Right lobe of liver (tissue), 6 donors: ENCODE data around the gene CDKN2B. TPM values are rescaled to one million over a fixed set of nuclear protein-coding genes. Genes with fewer than 3 reads are reported as not detected.

ENCODE experiments used
- ATAC-seq, 4 donors: fragments of 200-7000 bp; cut with Tn5 transposase; one replicate each; pipeline ENCODE4 v1.9.1; 2020; ENCODE audit warnings: mild to moderate bottlenecking in 4 of 4, moderate library complexity in 4 of 4
- DNase-seq, 3 donors: peaks; one replicate each; pipeline ENCODE4 v3.0.0-alpha.2; 2020
- H3K27ac ChIP-seq, 3 donors: fragments of 200-600 bp; one replicate each; pipeline ENCODE4 v1.8.0; 2022
- H3K27me3 ChIP-seq, 2 donors: fragments of 200-600 bp; one replicate each; pipeline ENCODE4 v1.8.0; 2022
- H3K36me3 ChIP-seq, 4 donors: fragments of 200-600 bp; sonication (generic) in 1 of 4; one replicate each; pipeline versions ENCODE4 v1.5.1 to v1.8.0; 2017 to 2022; ENCODE audit warnings: control low read depth in 1 of 4
- H3K4me1 ChIP-seq, 4 donors: fragments of 200-600 bp; sonication (generic) in 1 of 4; one replicate each; pipeline versions ENCODE4 v1.5.1 to v1.8.0; 2017 to 2022; ENCODE audit warnings: control low read depth in 1 of 4
- H3K4me3 ChIP-seq, 3 donors: fragments of 200-600 bp; one replicate each; pipeline ENCODE4 v1.8.0; 2022
- H3K9me3 ChIP-seq, 4 donors: fragments of 200-600 bp; sonication (generic) in 1 of 4; one replicate each; pipeline versions ENCODE4 v1.5.1 to v1.8.0; 2017 to 2022; ENCODE audit warnings: control low read depth in 1 of 4
- CTCF ChIP-seq, 4 donors: fragments of 200-600 bp in 3 of 4; fragments of 450-650 bp in 1 of 4; IDR thresholded peaks; one replicate each; pipeline versions ENCODE4 v1.5.1 to v1.8.0; 2016 to 2022; ENCODE audit warnings: antibody characterized with exemption in 4 of 4, mild to moderate bottlenecking in 2 of 4
- POLR2A ChIP-seq: fragments of 450-650 bp; IDR thresholded peaks from one replicate; pipeline ENCODE4 v1.6.1; 2017; ENCODE audit warnings: antibody characterized with exemption, mild to moderate bottlenecking
- WGBS: methylation state at CpG from one replicate; pipeline ENCODE4 v1.1.6; 2018; ENCODE audit warnings: low coverage, low lambda C conversion rate; ENCODE audit not compliant: insufficient coverage; ENCODE audit errors: missing lambda C conversion rate; 5-methylcytosine and 5-hydroxymethylcytosine counted together
- intact Hi-C, 2 donors: fragments of 100-400 bp; cut with DNase I; formaldehyde crosslinking; loops; one replicate each; pipeline versions ENCODE4 v1.11.2 to v1.14.1; 2022
- total RNA-seq, 6 experiments: library from RNA; depleted of rRNA in 2 of 6; stranded (reverse); fragments of >200 nt in 2 of 6; fragmentation: NEBNext Ultra II Directional in 3 of 6; extraction: Animal tissue kit (Norgen Biotek cat#: 25700) in 3 of 6; gene quantifications; one replicate each; pipeline versions ENCODE4 v1.1.0 to v1.2.4, GENCODE V29; 2016 to 2023
- donor health status: DM: no; HTN: yes; CAD: no.
- donor health status: DM: no; HTN: no; CAD: no.
- donor health status: DM: no; HTN: no; CAD: no.
- donor health status: DM: no; HTN: yes; CAD: no.
- donor health status: DM: no; HTN: yes; CAD: no.

CDKN2B gene
- total RNA-seq, 6 experiments from 2014 or later = 0.64 to 4.2 (median 1.8) TPM

- Histone ChIP-seq H3K27ac (no peak overlapping the region), H3K36me3 (no peaks in the 10 kb centered on the region), H3K4me1 (no peaks in the 10 kb centered on the region), H3K27me3 (no peaks in the 10 kb centered on the region), H3K4me3 (no peak overlapping the region), H3K9me3 (no peaks in the 10 kb centered on the region)
- DNase-seq (no peak), ATAC-seq (no peak)
- intact Hi-C loops = no loop called here
- WGBS = 87% methylated on average over 3 of the region's 3 CpGs
- no peak for TF ChIP-seq POLR2A
- TF ChIP-seq CTCF (IDR thresholded peaks at IDR 0.05) = no peak
These were observed 45.0 kb upstream of the CDKN2B start for GRCh38 chr9:22054076-22054475.

- H3K4me3 ChIP-seq = no peak overlapping the region
- 40% methylated on average over 2 of the region's 2 CpGs for WGBS
- H3K9me3 ChIP-seq = no peaks in the 10 kb centered on the region
- DNase-seq = no peak
- no peaks in the 10 kb centered on the region for H3K36me3 ChIP-seq
- no peaks in the 10 kb centered on the region for H3K27me3 ChIP-seq
- intact Hi-C loops = no loop called here
- TF ChIP-seq POLR2A = no peak
- no peak for TF ChIP-seq CTCF (IDR thresholded peaks at IDR 0.05)
- no peak overlapping the region for H3K27ac ChIP-seq
- ATAC-seq = no peak
- H3K4me1 ChIP-seq = no peaks in the 10 kb centered on the region
These were observed 44.1 kb upstream of the CDKN2B start for GRCh38 chr9:22053178-22053577.

- intact Hi-C loops = no loop called here
- H3K9me3 ChIP-seq = no peaks in the 10 kb centered on the region
- no peak overlapping the region for H3K27ac ChIP-seq
- TF ChIP-seq CTCF (IDR thresholded peaks at IDR 0.05) = no peak
- no peak for TF ChIP-seq POLR2A
- no peak for DNase-seq
- no peak overlapping the region for H3K4me3 ChIP-seq
- H3K27me3 ChIP-seq = no peaks in the 10 kb centered on the region
- 49% methylated on average over 4 of the region's 4 CpGs for WGBS
- no peaks in the 10 kb centered on the region for H3K36me3 ChIP-seq
- H3K4me1 ChIP-seq = no peaks in the 10 kb centered on the region
- ATAC-seq = peak in 1 of 4 donors; percentile 51
These were observed 43.4 kb upstream of the CDKN2B start for GRCh38 chr9:22052376-22052945.

- no peaks in the 10 kb centered on the region for H3K4me1 ChIP-seq
- DNase-seq = no peak
- H3K4me3 ChIP-seq = no peak overlapping the region
- 55% methylated on average over 4 of the region's 4 CpGs for WGBS
- peak; percentile 35 to 54 (median 52) for ATAC-seq
- H3K36me3 ChIP-seq = no peaks in the 10 kb centered on the region
- H3K9me3 ChIP-seq = no peaks in the 10 kb centered on the region
- no peak for TF ChIP-seq CTCF (IDR thresholded peaks at IDR 0.05)
- no peak for TF ChIP-seq POLR2A
- H3K27ac ChIP-seq = no peak overlapping the region
- intact Hi-C loops = no loop called here
- no peaks in the 10 kb centered on the region for H3K27me3 ChIP-seq
These were observed 41.8 kb upstream of the CDKN2B start for GRCh38 chr9:22050924-22051323.

- Histone ChIP-seq H3K27ac (no peak overlapping the region), H3K27me3 (no peaks in the 10 kb centered on the region), H3K36me3 (no peaks in the 10 kb centered on the region), H3K4me3 (no peak overlapping the region), H3K4me1 (no peaks in the 10 kb centered on the region), H3K9me3 (no peaks in the 10 kb centered on the region)
- 100% methylated on average over 1 of the region's 1 CpG for WGBS
- intact Hi-C loops = no loop called here
- DNase-seq (no peak), ATAC-seq (no peak)
- TF ChIP-seq CTCF (IDR thresholded peaks at IDR 0.05) (no peak), POLR2A (no peak)
These were observed 40.3 kb upstream of the CDKN2B start for GRCh38 chr9:22049411-22049810.
